Tibial nerve (tissue), 4 donors: ENCODE results near the gene FMN2.

Experiments used
- CTCF ChIP-seq, 5 experiments: fragments of 200-600 bp in 3 of 5; fragments of 450-650 bp in 2 of 5; sonication (generic) in 3 of 5; IDR thresholded peaks; one replicate each; pipeline ENCODE4 v1.5.1; 2016 to 2019; ENCODE audit warnings: antibody characterized with exemption in 5 of 5, mild to moderate bottlenecking in 3 of 5, moderate library complexity in 2 of 5
- EP300 ChIP-seq, 2 donors: sonication (generic); formaldehyde crosslinking; IDR thresholded peaks; one replicate each; pipeline ENCODE4 v1.6.1; 2017; ENCODE audit warnings: antibody characterized with exemption in 2 of 2, mild to moderate bottlenecking in 1 of 2
- POLR2A ChIP-seq, 2 donors: fragments of 450-650 bp; IDR thresholded peaks; one replicate each; pipeline ENCODE4 v1.6.1; 2017; ENCODE audit warnings: antibody characterized with exemption in 2 of 2, mild to moderate bottlenecking in 2 of 2, moderate library complexity in 2 of 2

GRCh38 chr1:240237305-240237721 is 145.6 kb downstream of the FMN2 start:
- TF ChIP-seq CTCF (IDR thresholded peaks at IDR 0.05) = no peak
- no peak for TF ChIP-seq POLR2A (IDR thresholded peaks at IDR 0.05)
- TF ChIP-seq EP300 (IDR thresholded peaks at IDR 0.05) = no peak
